ENCODE results near the gene GTF3C5. TPM values are rescaled to one million over a fixed set of nuclear protein-coding genes. Genes with fewer than 3 reads are reported as not detected.

The GTF3C5 gene
- total RNA-seq, 1 experiment from 2014 or later = 79.6 TPM

GRCh38 chr9:133105461-133105770 is 74.6 kb downstream of the GTF3C5 start:
- Histone ChIP-seq H3K4me1 (replicated peaks; ENCODE audit: insufficient read depth) (peaks cover 12% of the 10 kb centered on the region), H3K9me2 (ENCODE audit: insufficient read depth) (no peaks in the 10 kb centered on the region), H3K4me3 (no peak overlapping the region), H4K20me1 (ENCODE audit: insufficient read depth) (no peaks in the 10 kb centered on the region), H2AFZ (no peak overlapping the region), H3K79me2 (ENCODE audit: low read depth) (no peaks in the 10 kb centered on the region), H3K4me2 (no peak overlapping the region), H3K27me3 (ENCODE audit: insufficient read depth, low read depth) (no peaks in the 10 kb centered on the region), H3K27ac (no peak overlapping the region), H3K9me3 (ENCODE audit: insufficient read depth, low read depth) (no peaks in the 10 kb centered on the region), H3F3A (ENCODE audit: insufficient read depth, low read depth) (no peaks in the 10 kb centered on the region), H3K36me3 (ENCODE audit: low read depth) (peaks cover 6% of the 10 kb centered on the region)
- intact Hi-C loops (cut with micrococcal nuclease; ENCODE audit: unreplicated experiment) = no loop called here
- POLR2A ChIA-PET (ENCODE audit: unreplicated experiment) = no interaction called here
- CTCF ChIA-PET = interaction anchor here (1.6 kb wide), 1 partner anchor 39 kb away, joined by 6 read pairs; no protein-coding TSS in a partner anchor
- TF ChIP-seq, protein P1, sequence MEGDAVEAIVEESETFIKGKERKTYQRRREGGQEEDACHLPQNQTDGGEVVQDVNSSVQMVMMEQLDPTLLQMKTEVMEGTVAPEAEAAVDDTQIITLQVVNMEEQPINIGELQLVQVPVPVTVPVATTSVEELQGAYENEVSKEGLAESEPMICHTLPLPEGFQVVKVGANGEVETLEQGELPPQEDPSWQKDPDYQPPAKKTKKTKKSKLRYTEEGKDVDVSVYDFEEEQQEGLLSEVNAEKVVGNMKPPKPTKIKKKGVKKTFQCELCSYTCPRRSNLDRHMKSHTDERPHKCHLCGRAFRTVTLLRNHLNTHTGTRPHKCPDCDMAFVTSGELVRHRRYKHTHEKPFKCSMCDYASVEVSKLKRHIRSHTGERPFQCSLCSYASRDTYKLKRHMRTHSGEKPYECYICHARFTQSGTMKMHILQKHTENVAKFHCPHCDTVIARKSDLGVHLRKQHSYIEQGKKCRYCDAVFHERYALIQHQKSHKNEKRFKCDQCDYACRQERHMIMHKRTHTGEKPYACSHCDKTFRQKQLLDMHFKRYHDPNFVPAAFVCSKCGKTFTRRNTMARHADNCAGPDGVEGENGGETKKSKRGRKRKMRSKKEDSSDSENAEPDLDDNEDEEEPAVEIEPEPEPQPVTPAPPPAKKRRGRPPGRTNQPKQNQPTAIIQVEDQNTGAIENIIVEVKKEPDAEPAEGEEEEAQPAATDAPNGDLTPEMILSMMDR (conservative IDR thresholded peaks at IDR 0.05) = no peak
- TF ChIP-seq EZH2 (IDR thresholded peaks at IDR 0.05; ENCODE audit: low read depth) = no peak
- no TSS peak for BruUV-seq (replicated peaks)
- DNase-seq = no peak

DNA sequence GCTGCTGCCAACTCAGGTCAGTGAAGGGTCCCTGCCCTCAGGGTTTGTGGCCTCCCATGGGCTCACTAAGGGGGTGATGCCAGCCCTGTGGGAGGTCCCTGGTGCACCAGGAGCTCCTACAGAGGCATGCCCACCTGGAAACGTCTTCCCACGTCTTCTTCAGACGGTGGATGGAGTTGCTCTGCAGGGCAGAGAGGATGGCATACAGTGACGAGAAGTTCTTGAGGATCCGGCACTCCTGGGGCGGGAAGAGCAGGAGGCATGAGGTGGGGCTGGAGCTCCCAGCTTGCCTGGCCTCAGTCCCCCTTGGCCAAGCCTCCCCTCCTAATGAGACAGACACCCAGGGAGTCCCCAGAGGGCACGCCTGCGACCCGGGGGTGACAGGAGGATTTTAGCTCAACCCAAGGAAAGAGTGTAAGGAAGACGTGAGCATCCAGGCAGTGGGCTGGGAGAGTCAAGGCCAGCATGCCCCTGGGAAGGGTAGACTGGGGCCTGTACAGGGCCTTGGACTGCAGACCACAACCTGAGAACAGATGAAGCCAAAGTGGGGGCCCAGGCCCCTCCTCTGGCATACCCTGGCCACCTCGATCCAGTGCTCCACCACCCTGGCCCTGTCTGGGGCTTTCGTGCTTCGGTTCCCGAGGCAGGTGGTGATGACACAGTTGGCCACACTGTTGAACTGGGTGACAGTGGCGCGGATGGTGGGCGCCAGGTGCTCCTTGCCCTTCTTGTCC is 75.9 kb downstream of the GTF3C5 start:
- H3K36me3 ChIP-seq (ENCODE audit: low read depth) = peaks cover 1% of the 10 kb centered on the region; the same call in 1 of the 2 replicates
- 0 out of 2 replicates have a peak, but pooled peaks cover under 1% of the 10 kb centered on the region for H4K20me1 ChIP-seq (ENCODE audit: insufficient read depth)
- ChIA-PET CTCF (interaction anchor here (0.6 to 1.6 kb wide), 3 partner anchors 38 to 42 kb away, joined by 3 to 6 read pairs (median 3); no protein-coding TSS in a partner anchor), POLR2A (ENCODE audit: unreplicated experiment) (interaction anchor here (0.6 kb wide), 1 partner anchor 1388 kb away, joined by 10 read pairs; no protein-coding TSS in a partner anchor)
- no TSS peak for BruUV-seq (replicated peaks)
- no peaks in the 10 kb centered on the region for H3K79me2 ChIP-seq (ENCODE audit: low read depth)
- H3K4me1 ChIP-seq (replicated peaks; ENCODE audit: insufficient read depth) = peaks cover 12% of the 10 kb centered on the region
- H3K4me3 ChIP-seq = no peak overlapping the region
- no peak for DNase-seq
- H3K27me3 ChIP-seq (ENCODE audit: insufficient read depth, low read depth) = no peaks in the 10 kb centered on the region
- TF ChIP-seq, protein P1 (conservative IDR thresholded peaks at IDR 0.05) = no peak
- no peak for TF ChIP-seq EZH2 (IDR thresholded peaks at IDR 0.05; ENCODE audit: low read depth)
- H3K4me2 ChIP-seq = no peak overlapping the region
- no peak overlapping the region for H3K27ac ChIP-seq
- no peak overlapping the region for H2AFZ ChIP-seq
- H3K9me2 ChIP-seq (ENCODE audit: insufficient read depth) = no peaks in the 10 kb centered on the region
- intact Hi-C loops (cut with micrococcal nuclease; ENCODE audit: unreplicated experiment) = no loop called here
- H3F3A ChIP-seq (ENCODE audit: insufficient read depth, low read depth) = no peaks in the 10 kb centered on the region
- no peaks in the 10 kb centered on the region for H3K9me3 ChIP-seq (ENCODE audit: insufficient read depth, low read depth)

DNA sequence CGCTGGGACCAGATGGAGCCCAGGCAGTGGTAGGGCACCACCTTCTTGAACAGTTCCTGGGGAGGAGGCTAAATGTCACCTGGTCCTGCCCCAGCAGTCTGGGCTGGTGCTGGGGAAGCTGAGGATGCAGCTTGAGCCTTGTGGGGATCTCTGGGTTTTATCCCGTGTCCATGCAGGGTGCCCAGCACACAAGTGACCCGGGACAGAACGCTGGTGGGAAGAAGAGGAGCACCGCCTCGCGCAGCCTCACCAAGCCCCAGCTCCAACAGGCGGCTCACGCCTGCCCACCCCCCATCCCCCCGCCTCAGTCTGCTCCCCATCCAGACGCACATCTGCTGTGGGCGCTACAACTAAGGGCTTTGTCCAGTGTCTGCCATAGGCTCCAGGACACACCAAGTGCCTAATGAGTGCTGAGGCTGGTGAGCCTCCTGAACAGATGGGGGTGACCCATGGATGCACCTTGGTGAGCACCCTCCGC is 76.5 kb downstream of the GTF3C5 start:
- H3K27me3 ChIP-seq (ENCODE audit: insufficient read depth, low read depth) = no peaks in the 10 kb centered on the region
- H3F3A ChIP-seq (ENCODE audit: insufficient read depth, low read depth) = no peaks in the 10 kb centered on the region
- no peak overlapping the region for H3K4me2 ChIP-seq
- H3K27ac ChIP-seq = no peak overlapping the region
- no peak for DNase-seq
- no TSS peak for BruUV-seq (replicated peaks)
- no peak overlapping the region for H2AFZ ChIP-seq
- 0 out of 2 replicates have a peak, but pooled peaks cover 6% of the 10 kb centered on the region for H4K20me1 ChIP-seq (ENCODE audit: insufficient read depth)
- H3K9me3 ChIP-seq (ENCODE audit: insufficient read depth, low read depth) = no peaks in the 10 kb centered on the region
- CTCF ChIA-PET = no interaction called here
- H3K9me2 ChIP-seq (ENCODE audit: insufficient read depth) = no peaks in the 10 kb centered on the region
- no peaks in the 10 kb centered on the region for H3K79me2 ChIP-seq (ENCODE audit: low read depth)
- H3K4me1 ChIP-seq (replicated peaks; ENCODE audit: insufficient read depth) = peaks cover 12% of the 10 kb centered on the region
- TF ChIP-seq EZH2 (IDR thresholded peaks at IDR 0.05; ENCODE audit: low read depth) = no peak
- TF ChIP-seq, protein P1 (conservative IDR thresholded peaks at IDR 0.05) = no peak
- POLR2A ChIA-PET (ENCODE audit: unreplicated experiment) = interaction anchor here (0.6 kb wide), 2 partner anchors 145 to 1388 kb away, joined by 5 to 10 read pairs; no protein-coding TSS in a partner anchor
- no peak overlapping the region for H3K4me3 ChIP-seq
- intact Hi-C loops (cut with micrococcal nuclease; ENCODE audit: unreplicated experiment) = no loop called here
- H3K36me3 ChIP-seq (ENCODE audit: low read depth) = no peaks in the 10 kb centered on the region

Small RNAs within 50 kb of the gene (microRNA-seq; reads per million reads assigned to microRNA genes)
- 10.8 reads per million, percentile 19 among the genes with 10 or more reads in this experiment for gene MIR6877 (ENCODE audit: borderline number of aligned reads, borderline replicate concordance)

Other genes with a start within 250 kb of the GTF3C5 start
- 5.4 and 7.2 TPM in 2 replicates for gene AK8, start 152.7 kb upstream of the GTF3C5 start, total RNA-seq (2021)
- 18.4 and 19.2 TPM in 2 replicates for gene SPACA9, start 152.1 kb upstream of the GTF3C5 start, total RNA-seq (2021)
- 51.2 and 61.0 TPM in 2 replicates for gene TSC1, start 86.4 kb upstream of the GTF3C5 start, total RNA-seq (2021)
- not detected in 2 replicates for gene GFI1B, start 52.3 kb upstream of the GTF3C5 start, total RNA-seq (2021)
- gene CEL, start 31.0 kb downstream of the GTF3C5 start, total RNA-seq (2021) = 2.7 TPM in 2 replicates
- gene RALGDS, start 90.2 kb downstream of the GTF3C5 start, total RNA-seq (2021) = 24.8 and 30.0 TPM in 2 replicates
- 1.2 and 3.0 TPM in 2 replicates for gene GBGT1, start 132.9 kb downstream of the GTF3C5 start, total RNA-seq (2021)
- not detected in 2 replicates for gene OBP2B, start 178.3 kb downstream of the GTF3C5 start, total RNA-seq (2021)
- 0.96 and 1.2 TPM in 2 replicates for gene ABO, start 244.2 kb downstream of the GTF3C5 start, total RNA-seq (2021)

Data from PC-9 (cell line).